GM23338 (cell line): ENCODE measurements around the gene HBZ. TPM values are rescaled to one million over a fixed set of nuclear protein-coding genes. Genes with fewer than 3 reads are reported as not detected.

Source experiments
- ATAC-seq: fragments of 200-7000 bp; cut with Tn5 transposase; 3 replicates; pipeline ENCODE4 v1.9.1; 2020
- DNase-seq: peaks from one replicate; pipeline ENCODE4 v3.0.0-alpha.2; 2015; ENCODE audit warnings: low spot score
- H2AFZ ChIP-seq: fragments of 200-600 bp; sonication (generic); 2 replicates; pipeline ENCODE4 v1.8.0; 2016; ENCODE audit warnings: antibody characterized with exemption, mild to moderate bottlenecking, moderate library complexity
- H3F3A ChIP-seq: fragments of 200-600 bp; sonication (generic); replicated peaks from 2 replicates; pipeline ENCODE4 v1.8.0; 2017; ENCODE audit warnings: antibody characterized with exemption, mixed run types, low read depth
- H3K27ac ChIP-seq: fragments of 200-600 bp; sonication (generic); 2 replicates; pipeline ENCODE4 v1.6.1; 2016; ENCODE audit warnings: low read depth
- H3K27me3 ChIP-seq: fragments of 200-600 bp; sonication (generic); 2 replicates; pipeline ENCODE4 v1.8.0; 2016; ENCODE audit warnings: mild to moderate bottlenecking, mixed run types, moderate library complexity; ENCODE audit not compliant: insufficient read depth
- H3K36me3 ChIP-seq: fragments of 200-600 bp; sonication (generic); 2 replicates; pipeline ENCODE4 v1.8.0; 2016; ENCODE audit warnings: mild to moderate bottlenecking; ENCODE audit not compliant: insufficient read depth
- H3K4me1 ChIP-seq: fragments of 200-600 bp; sonication (generic); 2 replicates; pipeline ENCODE4 v1.8.0; 2016; ENCODE audit warnings: mild to moderate bottlenecking, moderate library complexity; ENCODE audit not compliant: insufficient read depth
- H3K4me2 ChIP-seq: fragments of 200-600 bp; sonication (generic); 2 replicates; pipeline ENCODE4 v1.7.1; 2017; ENCODE audit warnings: mixed run types
- H3K4me3 ChIP-seq: fragments of 200-600 bp; sonication (generic); 2 replicates; pipeline ENCODE4 v1.6.1; 2016; ENCODE audit warnings: mixed run types
- H3K79me2 ChIP-seq: fragments of 200-600 bp; sonication (generic); replicated peaks from 2 replicates; pipeline ENCODE4 v1.8.0; 2017; ENCODE audit warnings: mild to moderate bottlenecking; ENCODE audit not compliant: insufficient read depth
- H3K9me2 ChIP-seq: fragments of 200-600 bp; sonication (generic); 2 replicates; pipeline ENCODE4 v1.8.0; 2017; ENCODE audit not compliant: insufficient read depth
- H4K20me1 ChIP-seq: fragments of 200-600 bp; sonication (generic); replicated peaks from 2 replicates; pipeline ENCODE4 v1.8.0; 2017; ENCODE audit warnings: mild to moderate bottlenecking; ENCODE audit not compliant: insufficient read depth
- H3K27ac Mint-ChIP-seq: 2 replicates; pipeline ENCODE4 v1.8.0; 2020; ENCODE audit warnings: inconsistent platforms, mild to moderate bottlenecking, moderate library complexity, mixed read lengths
- H3K27me3 Mint-ChIP-seq: 3 replicates; pipeline ENCODE4 v1.8.0; 2022; ENCODE audit warnings: low read depth, mild to moderate bottlenecking, moderate library complexity, mixed read lengths, inconsistent platforms; ENCODE audit not compliant: insufficient read depth, poor library complexity
- H3K36me3 Mint-ChIP-seq: 3 replicates; pipeline ENCODE4 v1.8.0; 2021; ENCODE audit warnings: low read depth, mild to moderate bottlenecking, inconsistent platforms, moderate library complexity, mixed read lengths
- H3K4me1 Mint-ChIP-seq: 3 replicates; pipeline ENCODE4 v1.8.0; 2020; ENCODE audit warnings: mild to moderate bottlenecking, inconsistent platforms, mixed read lengths
- H3K4me3 Mint-ChIP-seq: 3 replicates; pipeline ENCODE4 v1.8.0; 2021; ENCODE audit warnings: moderate library complexity, mild to moderate bottlenecking, inconsistent platforms, mixed read lengths
- H3K9me3 Mint-ChIP-seq: 3 replicates; pipeline ENCODE4 v1.8.0; 2020; ENCODE audit warnings: moderate library complexity, mild to moderate bottlenecking, inconsistent platforms, mixed read lengths
- EZH2phosphoT487 ChIP-seq: fragments of 200-600 bp; sonication (generic); IDR thresholded peaks from one replicate; pipeline ENCODE4 v1.8.1; 2018; ENCODE audit warnings: antibody characterized with exemption; ENCODE audit not compliant: unreplicated experiment
- POLR2AphosphoS5 ChIP-seq: IDR thresholded peaks from 2 replicates; pipeline ENCODE4 v1.6.1; 2016; ENCODE audit warnings: antibody characterized with exemption, low read depth
- ZNF331 ChIP-seq: fragments of 250-450 bp; sonication (Bioruptor Pico); IDR thresholded peaks from 2 replicates; pipeline ENCODE4 v1.5.0; 2020; ENCODE audit warnings: low read depth, mild to moderate bottlenecking, moderate library complexity
- polyA plus RNA-seq: library from polyadenylated mRNA; unstranded; fragments of >200 nt; fragmentation: Nextera tagmentation; extraction: Ambion mirVana; gene quantifications from 2 replicates; pipeline ENCODE4 v1.2.1, GENCODE V29; 2016
- total RNA-seq: library from RNA; depleted of rRNA; stranded (reverse); fragments of >200 nt; shearing (Covaris generic); gene quantifications from 2 replicates; pipeline ENCODE4 v1.2.3, GENCODE V29; 2014
- TF ChIP-seq, protein P1 (sequence below): fragments of 250-450 bp; sonication (Bioruptor Pico); IDR thresholded peaks from 2 replicates; pipeline ENCODE4 v1.5.0; 2020; ENCODE audit warnings: mild to moderate bottlenecking, moderate library complexity
- TF ChIP-seq, protein P2 (sequence below), 2 experiments: fragments of 200-600 bp in 1 of 2; sonication (generic) in 1 of 2; conservative IDR thresholded peaks; 2 replicates each; pipeline versions ENCODE4 v1.5.1 to v1.6.1; 2016 to 2017; ENCODE audit warnings: antibody characterized with exemption in 2 of 2, low read depth in 2 of 2, mild to moderate bottlenecking in 2 of 2, moderate library complexity in 1 of 2
- TF ChIP-seq, protein P3 (sequence below): IDR thresholded peaks from one replicate; pipeline ENCODE4 v1.6.1; 2018; ENCODE audit warnings: antibody characterized with exemption; ENCODE audit not compliant: unreplicated experiment

The HBZ gene
- total and polyA plus RNA-seq, 2 experiments from 2014 or later: 0.39 TPM; not detected in 1

DNA sequence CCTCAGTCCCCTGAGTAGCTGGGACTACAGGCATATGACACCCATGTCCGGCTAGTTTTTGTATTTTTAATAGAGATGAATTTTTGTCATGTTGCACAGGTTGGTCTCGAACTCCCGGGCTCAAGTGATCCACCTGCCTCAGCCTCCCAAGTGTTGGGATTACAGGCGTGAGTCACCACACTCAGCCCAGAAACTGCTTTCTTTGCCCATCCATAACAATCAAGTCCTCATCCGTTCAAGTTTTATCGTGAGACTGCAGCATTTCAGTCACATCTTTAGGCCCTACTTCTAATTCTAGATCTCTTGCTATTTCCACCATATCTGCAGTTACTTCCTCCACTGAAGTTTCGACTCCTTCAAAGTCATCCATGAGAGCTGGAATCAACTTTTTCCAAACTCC is 20.3 kb upstream of the HBZ start (continued):
- TF ChIP-seq, protein P1, sequence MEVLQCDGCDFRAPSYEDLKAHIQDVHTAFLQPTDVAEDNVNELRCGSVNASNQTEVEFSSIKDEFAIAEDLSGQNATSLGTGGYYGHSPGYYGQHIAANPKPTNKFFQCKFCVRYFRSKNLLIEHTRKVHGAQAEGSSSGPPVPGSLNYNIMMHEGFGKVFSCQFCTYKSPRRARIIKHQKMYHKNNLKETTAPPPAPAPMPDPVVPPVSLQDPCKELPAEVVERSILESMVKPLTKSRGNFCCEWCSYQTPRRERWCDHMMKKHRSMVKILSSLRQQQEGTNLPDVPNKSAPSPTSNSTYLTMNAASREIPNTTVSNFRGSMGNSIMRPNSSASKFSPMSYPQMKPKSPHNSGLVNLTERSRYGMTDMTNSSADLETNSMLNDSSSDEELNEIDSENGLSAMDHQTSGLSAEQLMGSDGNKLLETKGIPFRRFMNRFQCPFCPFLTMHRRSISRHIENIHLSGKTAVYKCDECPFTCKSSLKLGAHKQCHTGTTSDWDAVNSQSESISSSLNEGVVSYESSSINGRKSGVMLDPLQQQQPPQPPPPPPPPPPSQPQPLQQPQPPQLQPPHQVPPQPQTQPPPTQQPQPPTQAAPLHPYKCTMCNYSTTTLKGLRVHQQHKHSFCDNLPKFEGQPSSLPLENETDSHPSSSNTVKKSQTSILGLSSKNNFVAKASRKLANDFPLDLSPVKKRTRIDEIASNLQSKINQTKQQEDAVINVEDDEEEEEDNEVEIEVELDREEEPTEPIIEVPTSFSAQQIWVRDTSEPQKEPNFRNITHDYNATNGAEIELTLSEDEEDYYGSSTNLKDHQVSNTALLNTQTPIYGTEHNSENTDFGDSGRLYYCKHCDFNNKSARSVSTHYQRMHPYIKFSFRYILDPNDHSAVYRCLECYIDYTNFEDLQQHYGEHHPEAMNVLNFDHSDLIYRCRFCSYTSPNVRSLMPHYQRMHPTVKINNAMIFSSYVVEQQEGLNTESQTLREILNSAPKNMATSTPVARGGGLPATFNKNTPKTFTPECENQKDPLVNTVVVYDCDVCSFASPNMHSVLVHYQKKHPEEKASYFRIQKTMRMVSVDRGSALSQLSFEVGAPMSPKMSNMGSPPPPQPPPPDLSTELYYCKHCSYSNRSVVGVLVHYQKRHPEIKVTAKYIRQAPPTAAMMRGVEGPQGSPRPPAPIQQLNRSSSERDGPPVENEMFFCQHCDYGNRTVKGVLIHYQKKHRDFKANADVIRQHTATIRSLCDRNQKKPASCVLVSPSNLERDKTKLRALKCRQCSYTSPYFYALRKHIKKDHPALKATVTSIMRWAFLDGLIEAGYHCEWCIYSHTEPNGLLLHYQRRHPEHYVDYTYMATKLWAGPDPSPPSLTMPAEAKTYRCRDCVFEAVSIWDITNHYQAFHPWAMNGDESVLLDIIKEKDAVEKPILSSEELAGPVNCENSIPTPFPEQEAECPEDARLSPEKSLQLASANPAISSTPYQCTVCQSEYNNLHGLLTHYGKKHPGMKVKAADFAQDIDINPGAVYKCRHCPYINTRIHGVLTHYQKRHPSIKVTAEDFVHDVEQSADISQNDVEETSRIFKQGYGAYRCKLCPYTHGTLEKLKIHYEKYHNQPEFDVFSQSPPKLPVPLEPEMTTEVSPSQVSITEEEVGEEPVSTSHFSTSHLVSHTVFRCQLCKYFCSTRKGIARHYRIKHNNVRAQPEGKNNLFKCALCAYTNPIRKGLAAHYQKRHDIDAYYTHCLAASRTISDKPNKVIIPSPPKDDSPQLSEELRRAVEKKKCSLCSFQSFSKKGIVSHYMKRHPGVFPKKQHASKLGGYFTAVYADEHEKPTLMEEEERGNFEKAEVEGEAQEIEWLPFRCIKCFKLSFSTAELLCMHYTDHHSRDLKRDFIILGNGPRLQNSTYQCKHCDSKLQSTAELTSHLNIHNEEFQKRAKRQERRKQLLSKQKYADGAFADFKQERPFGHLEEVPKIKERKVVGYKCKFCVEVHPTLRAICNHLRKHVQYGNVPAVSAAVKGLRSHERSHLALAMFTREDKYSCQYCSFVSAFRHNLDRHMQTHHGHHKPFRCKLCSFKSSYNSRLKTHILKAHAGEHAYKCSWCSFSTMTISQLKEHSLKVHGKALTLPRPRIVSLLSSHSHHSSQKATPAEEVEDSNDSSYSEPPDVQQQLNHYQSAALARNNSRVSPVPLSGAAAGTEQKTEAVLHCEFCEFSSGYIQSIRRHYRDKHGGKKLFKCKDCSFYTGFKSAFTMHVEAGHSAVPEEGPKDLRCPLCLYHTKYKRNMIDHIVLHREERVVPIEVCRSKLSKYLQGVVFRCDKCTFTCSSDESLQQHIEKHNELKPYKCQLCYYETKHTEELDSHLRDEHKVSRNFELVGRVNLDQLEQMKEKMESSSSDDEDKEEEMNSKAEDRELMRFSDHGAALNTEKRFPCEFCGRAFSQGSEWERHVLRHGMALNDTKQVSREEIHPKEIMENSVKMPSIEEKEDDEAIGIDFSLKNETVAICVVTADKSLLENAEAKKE: no peak
- TF ChIP-seq ZNF331 (CRISPR knock-in tag): no peak

DNA sequence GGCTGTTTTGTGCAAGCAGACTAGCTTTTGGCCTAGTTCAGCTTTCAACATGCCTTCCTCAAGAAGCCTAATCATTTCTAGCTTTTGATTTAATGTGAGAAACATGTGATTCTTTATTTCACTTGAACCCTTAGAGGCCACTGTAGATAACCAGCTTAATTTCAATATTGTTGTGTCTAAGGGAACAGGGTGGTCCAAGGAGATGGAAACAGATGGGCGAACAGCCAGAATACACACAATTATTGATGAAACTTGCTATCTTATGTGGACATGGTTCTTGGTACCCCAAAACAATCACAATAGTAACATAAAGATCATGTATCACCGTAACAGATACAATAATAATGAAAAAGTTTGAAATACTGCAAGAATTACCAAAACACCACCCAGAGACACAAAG is 18.7 kb upstream of the HBZ start:
- H3K27ac Mint-ChIP-seq: no peak overlapping the region
- no peak overlapping the region for H3K4me3 ChIP-seq
- no peaks in the 10 kb centered on the region for H3K27me3 ChIP-seq
- peaks cover 1% of the 10 kb centered on the region; the same call in 2 of the 3 replicates for H3K9me3 Mint-ChIP-seq
- H3K36me3 Mint-ChIP-seq: 0 out of 3 replicates have a peak, but pooled peaks cover 3% of the 10 kb centered on the region
- no peak overlapping the region for H3K4me2 ChIP-seq
- peaks cover 3% of the 10 kb centered on the region; the same call in 1 of the 2 replicates for H4K20me1 ChIP-seq
- peaks cover 8% of the 10 kb centered on the region for H3K27me3 Mint-ChIP-seq
- H3K27ac ChIP-seq: no peak overlapping the region
- peaks cover 66% of the 10 kb centered on the region for H3K79me2 ChIP-seq
- no peaks in the 10 kb centered on the region; the same call in 2 of the 3 replicates for H3K4me1 Mint-ChIP-seq
- H3K4me1 ChIP-seq: no peaks in the 10 kb centered on the region
- H3K9me2 ChIP-seq: no peaks in the 10 kb centered on the region
- ATAC-seq (no peak), DNase-seq (no peak)
- H3K36me3 ChIP-seq: no peaks in the 10 kb centered on the region
- no peak overlapping the region for H2AFZ ChIP-seq
- peaks cover 4% of the 10 kb centered on the region for H3F3A ChIP-seq
- H3K4me3 Mint-ChIP-seq: no peak overlapping the region
- TF ChIP-seq, protein P2, sequence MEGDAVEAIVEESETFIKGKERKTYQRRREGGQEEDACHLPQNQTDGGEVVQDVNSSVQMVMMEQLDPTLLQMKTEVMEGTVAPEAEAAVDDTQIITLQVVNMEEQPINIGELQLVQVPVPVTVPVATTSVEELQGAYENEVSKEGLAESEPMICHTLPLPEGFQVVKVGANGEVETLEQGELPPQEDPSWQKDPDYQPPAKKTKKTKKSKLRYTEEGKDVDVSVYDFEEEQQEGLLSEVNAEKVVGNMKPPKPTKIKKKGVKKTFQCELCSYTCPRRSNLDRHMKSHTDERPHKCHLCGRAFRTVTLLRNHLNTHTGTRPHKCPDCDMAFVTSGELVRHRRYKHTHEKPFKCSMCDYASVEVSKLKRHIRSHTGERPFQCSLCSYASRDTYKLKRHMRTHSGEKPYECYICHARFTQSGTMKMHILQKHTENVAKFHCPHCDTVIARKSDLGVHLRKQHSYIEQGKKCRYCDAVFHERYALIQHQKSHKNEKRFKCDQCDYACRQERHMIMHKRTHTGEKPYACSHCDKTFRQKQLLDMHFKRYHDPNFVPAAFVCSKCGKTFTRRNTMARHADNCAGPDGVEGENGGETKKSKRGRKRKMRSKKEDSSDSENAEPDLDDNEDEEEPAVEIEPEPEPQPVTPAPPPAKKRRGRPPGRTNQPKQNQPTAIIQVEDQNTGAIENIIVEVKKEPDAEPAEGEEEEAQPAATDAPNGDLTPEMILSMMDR (conservative IDR thresholded peaks at IDR 0.05; ENCODE audit: low read depth in 2 of 2): no peak
- TF ChIP-seq EZH2phosphoT487 (no peak), ZNF331 (CRISPR knock-in tag) (no peak), POLR2AphosphoS5 (no peak)
- TF ChIP-seq, protein P3, sequence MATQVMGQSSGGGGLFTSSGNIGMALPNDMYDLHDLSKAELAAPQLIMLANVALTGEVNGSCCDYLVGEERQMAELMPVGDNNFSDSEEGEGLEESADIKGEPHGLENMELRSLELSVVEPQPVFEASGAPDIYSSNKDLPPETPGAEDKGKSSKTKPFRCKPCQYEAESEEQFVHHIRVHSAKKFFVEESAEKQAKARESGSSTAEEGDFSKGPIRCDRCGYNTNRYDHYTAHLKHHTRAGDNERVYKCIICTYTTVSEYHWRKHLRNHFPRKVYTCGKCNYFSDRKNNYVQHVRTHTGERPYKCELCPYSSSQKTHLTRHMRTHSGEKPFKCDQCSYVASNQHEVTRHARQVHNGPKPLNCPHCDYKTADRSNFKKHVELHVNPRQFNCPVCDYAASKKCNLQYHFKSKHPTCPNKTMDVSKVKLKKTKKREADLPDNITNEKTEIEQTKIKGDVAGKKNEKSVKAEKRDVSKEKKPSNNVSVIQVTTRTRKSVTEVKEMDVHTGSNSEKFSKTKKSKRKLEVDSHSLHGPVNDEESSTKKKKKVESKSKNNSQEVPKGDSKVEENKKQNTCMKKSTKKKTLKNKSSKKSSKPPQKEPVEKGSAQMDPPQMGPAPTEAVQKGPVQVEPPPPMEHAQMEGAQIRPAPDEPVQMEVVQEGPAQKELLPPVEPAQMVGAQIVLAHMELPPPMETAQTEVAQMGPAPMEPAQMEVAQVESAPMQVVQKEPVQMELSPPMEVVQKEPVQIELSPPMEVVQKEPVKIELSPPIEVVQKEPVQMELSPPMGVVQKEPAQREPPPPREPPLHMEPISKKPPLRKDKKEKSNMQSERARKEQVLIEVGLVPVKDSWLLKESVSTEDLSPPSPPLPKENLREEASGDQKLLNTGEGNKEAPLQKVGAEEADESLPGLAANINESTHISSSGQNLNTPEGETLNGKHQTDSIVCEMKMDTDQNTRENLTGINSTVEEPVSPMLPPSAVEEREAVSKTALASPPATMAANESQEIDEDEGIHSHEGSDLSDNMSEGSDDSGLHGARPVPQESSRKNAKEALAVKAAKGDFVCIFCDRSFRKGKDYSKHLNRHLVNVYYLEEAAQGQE: no peak
